ENCODE data around the gene SCAMP2. TPM values are rescaled to one million over a fixed set of nuclear protein-coding genes. Genes with fewer than 3 reads are reported as not detected.

Gene SCAMP2
- total RNA-seq, 2 donors from 2014 or later: 62.1 to 84.5 TPM

DNA sequence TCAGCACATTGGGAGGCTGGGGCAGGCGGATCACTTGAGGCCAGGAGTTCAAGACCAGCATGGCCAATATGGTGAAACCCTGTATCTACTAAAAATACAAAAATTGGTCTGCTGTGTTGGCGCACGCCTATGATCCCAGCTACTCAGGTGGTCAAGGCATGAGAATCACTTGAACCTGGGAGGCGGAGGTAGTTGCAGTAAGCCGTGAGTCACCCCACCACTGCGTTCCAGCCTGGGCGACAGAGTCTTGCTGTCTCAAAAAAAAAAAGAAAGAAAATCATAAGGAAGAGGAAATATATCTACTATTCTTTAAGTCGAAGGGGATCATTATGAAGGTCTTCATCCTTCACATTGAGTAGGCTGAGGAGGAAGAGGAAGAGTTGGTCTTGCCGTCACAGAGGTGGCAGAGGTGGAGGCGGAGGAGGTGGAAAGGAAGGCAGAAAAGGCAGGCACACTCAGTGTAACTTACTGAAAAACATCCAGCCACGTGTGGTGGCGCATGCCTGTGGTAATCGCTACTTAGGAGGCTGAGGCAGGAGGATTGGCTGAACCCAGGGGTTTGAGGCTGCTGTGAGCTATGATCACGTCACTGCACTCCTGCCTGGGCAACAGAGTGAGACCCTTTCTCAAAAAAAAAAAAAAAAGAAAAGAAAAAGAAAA is 77.1 kb downstream of the SCAMP2 start:
- H3K9me3 ChIP-seq: no peaks in the 10 kb centered on the region
- no peak overlapping the region for H3K4me3 ChIP-seq
- no peaks in the 10 kb centered on the region for H3K27me3 ChIP-seq (replicated peaks; ENCODE audit: insufficient read depth)
- H3K4me1 ChIP-seq (ENCODE audit: control insufficient read depth in 1 of 2, low read depth in 2 of 2): peaks cover 10 to 20% of the 10 kb centered on the region in 2 donors
- H3K27ac ChIP-seq: no peak overlapping the region
- DNase-seq (ENCODE audit: low spot score): no peak
- no peak for ATAC-seq (ENCODE audit: insufficient number of reproducible peaks, low FRiP score, low read depth)
- H3K36me3 ChIP-seq: peaks cover 4% of the 10 kb centered on the region
- TF ChIP-seq CTCF (IDR thresholded peaks at IDR 0.05): no peak

GRCh38 chr15:74794970-74795349 is 78.2 kb downstream of the SCAMP2 start:
- no peak overlapping the region for H3K4me3 ChIP-seq
- no peaks in the 10 kb centered on the region for H3K27me3 ChIP-seq (replicated peaks; ENCODE audit: insufficient read depth)
- ATAC-seq (ENCODE audit: insufficient number of reproducible peaks, low FRiP score, low read depth): no peak
- no peak for TF ChIP-seq CTCF (IDR thresholded peaks at IDR 0.05)
- no peak overlapping the region for H3K27ac ChIP-seq
- no peak for DNase-seq (ENCODE audit: low spot score)
- H3K36me3 ChIP-seq: peaks cover 3% of the 10 kb centered on the region
- no peaks in the 10 kb centered on the region for H3K9me3 ChIP-seq
- peaks cover 19 to 31% of the 10 kb centered on the region in 2 donors for H3K4me1 ChIP-seq (ENCODE audit: control insufficient read depth in 1 of 2, low read depth in 2 of 2)

DNA sequence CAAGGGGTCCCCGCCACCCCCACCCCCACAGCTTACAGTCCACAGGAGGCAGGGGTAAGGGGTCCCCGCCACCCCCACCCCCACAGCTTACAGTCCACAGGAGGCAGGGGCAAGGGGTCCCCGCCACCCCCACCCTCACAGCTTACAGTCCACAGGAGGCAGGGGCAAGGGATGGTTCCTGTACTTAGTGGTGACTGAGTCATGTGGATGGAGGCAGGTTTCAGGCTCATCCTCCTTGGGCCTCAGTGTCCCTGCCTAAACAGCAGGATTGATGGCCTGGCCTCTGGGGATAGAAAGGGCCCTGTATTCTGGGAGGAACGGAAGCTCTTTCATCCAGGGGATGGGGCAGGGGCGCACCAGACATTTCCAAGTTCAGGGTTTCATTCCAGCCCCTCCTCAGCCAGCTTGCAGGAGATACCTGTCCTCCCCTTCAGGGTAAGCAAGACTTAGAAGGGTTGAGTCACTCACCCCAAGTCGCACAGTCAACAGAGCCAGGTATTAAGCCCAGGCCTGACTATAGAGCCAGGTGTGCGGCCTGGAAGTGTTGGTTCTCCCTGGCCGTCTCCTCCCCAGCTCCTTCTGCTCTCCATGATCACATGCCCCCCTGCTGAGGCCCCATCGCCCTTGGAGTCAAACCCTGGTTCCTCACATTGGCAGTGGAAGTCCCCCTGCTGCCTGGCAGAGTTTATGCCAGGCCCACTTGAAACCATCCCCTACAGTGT is 78.8 kb downstream of the SCAMP2 start:
- H3K9me3 ChIP-seq: no peaks in the 10 kb centered on the region
- DNase-seq (ENCODE audit: low spot score): no peak
- peaks cover 25 to 37% of the 10 kb centered on the region in 2 donors for H3K4me1 ChIP-seq (ENCODE audit: control insufficient read depth in 1 of 2, low read depth in 2 of 2)
- peaks cover 3% of the 10 kb centered on the region for H3K36me3 ChIP-seq
- TF ChIP-seq CTCF (IDR thresholded peaks at IDR 0.05): no peak
- no peak overlapping the region for H3K4me3 ChIP-seq
- H3K27ac ChIP-seq: no peak overlapping the region
- no peaks in the 10 kb centered on the region for H3K27me3 ChIP-seq (replicated peaks; ENCODE audit: insufficient read depth)
- no peak for ATAC-seq (ENCODE audit: insufficient number of reproducible peaks, low FRiP score, low read depth)

Other genes starting within 250 kb of the SCAMP2 start
- 10 to 100 TPM; 11.5 to 16.2 TPM for gene EDC3, start 177.3 kb downstream of the SCAMP2 start, total RNA-seq
- under 1 TPM in 1 of 2 donors, not detected in 1; 0.54 TPM for gene CYP1A1, start 147.8 kb downstream of the SCAMP2 start, total RNA-seq
- gene CYP1A2, start 124.5 kb downstream of the SCAMP2 start, total RNA-seq: not detected
- 10 to 100 TPM; 32.7 to 61.6 TPM for gene CSK, start 91.3 kb downstream of the SCAMP2 start, total RNA-seq
- not detected for gene LMAN1L, start 60.5 kb downstream of the SCAMP2 start, total RNA-seq
- gene CPLX3, start 46.7 kb downstream of the SCAMP2 start, total RNA-seq: not detected
- gene ULK3, start 30.2 kb downstream of the SCAMP2 start, total RNA-seq: 10 to 100 TPM; 34.9 to 72.2 TPM
- 10 to 100 TPM; 45.6 to 65.5 TPM for gene MPI, start 16.7 kb upstream of the SCAMP2 start, total RNA-seq
- 10 to 100 TPM; 61.1 to 85.6 TPM for gene FAM219B, start 33.5 kb upstream of the SCAMP2 start, total RNA-seq
- 10 to 100 TPM; 45.2 to 66.3 TPM for gene COX5A, start 64.7 kb upstream of the SCAMP2 start, total RNA-seq
- 10 to 100 TPM; 11.7 to 11.8 TPM for gene RPP25, start 83.4 kb upstream of the SCAMP2 start, total RNA-seq
- 1 to 10 TPM; 1.5 to 3.5 TPM for gene SCAMP5, start 122.2 kb upstream of the SCAMP2 start, total RNA-seq
- gene PPCDC, start 150.2 kb upstream of the SCAMP2 start, total RNA-seq: 10 to 100 TPM in 1 of 2 donors, 1 to 10 TPM in 1; 8.5 to 13.7 TPM